ENCODE results near the gene SMG5.

Gene SMG5

DNA sequence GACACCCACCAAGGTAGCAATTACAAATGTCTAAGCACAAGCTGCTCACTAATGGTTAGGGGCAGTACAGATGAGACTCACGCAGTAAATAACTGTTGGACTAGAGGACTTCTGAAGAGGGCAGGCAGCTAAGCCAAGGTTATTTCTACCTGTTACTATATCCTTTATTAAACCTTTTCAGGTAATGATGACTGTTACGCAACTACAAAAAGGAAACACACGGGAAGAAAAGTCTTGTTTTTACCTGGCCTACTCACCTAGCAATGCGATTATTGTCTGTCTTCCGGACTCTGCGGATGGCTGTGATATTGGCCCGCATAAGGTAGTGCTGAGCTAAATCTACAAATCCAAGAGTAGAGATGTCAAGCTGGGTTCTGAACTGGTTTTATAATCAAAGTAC is 34.3 kb upstream of the SMG5 start:
- TF ChIP-seq CTCF (IDR thresholded peaks at IDR 0.05; ENCODE audit: low read length), result no peak
- TF ChIP-seq EZH2 (optimal IDR thresholded peaks at IDR 0.05; ENCODE audit: low read depth, low read length), result no peak
- TF ChIP-seq EZH2phosphoT487 (IDR thresholded peaks at IDR 0.05; ENCODE audit: low read length), result no peak
- Histone ChIP-seq H3K4me2 (ENCODE audit: low read depth, low read length) (no peak overlapping the region), H3F3A (ENCODE audit: insufficient read depth, low read length) (peaks cover 6% of the 10 kb centered on the region), H3K9me2 (replicated peaks; ENCODE audit: insufficient read depth, low read length) (no peaks in the 10 kb centered on the region), H3K27me3 (replicated peaks; ENCODE audit: insufficient read depth, low read length) (no peaks in the 10 kb centered on the region), H3K4me1 (ENCODE audit: low read length) (no peaks in the 10 kb centered on the region), H2AFZ (ENCODE audit: low read length) (no peak overlapping the region), H3K79me2 (ENCODE audit: low read length) (peaks cover 35% of the 10 kb centered on the region), H3K9ac (ENCODE audit: low read length) (no peak overlapping the region), H4K20me1 (ENCODE audit: insufficient read depth, low read length) (no peaks in the 10 kb centered on the region), H3K4me3 (ENCODE audit: low read length) (no peak overlapping the region), H3K36me3 (replicated peaks; ENCODE audit: insufficient read depth, low read length) (peaks cover 58% of the 10 kb centered on the region), H3K9me3 (replicated peaks; ENCODE audit: insufficient read depth, low read length) (no peaks in the 10 kb centered on the region), H3K27ac (ENCODE audit: low read length) (no peak overlapping the region)
- DNase-seq, result no peak

DNA sequence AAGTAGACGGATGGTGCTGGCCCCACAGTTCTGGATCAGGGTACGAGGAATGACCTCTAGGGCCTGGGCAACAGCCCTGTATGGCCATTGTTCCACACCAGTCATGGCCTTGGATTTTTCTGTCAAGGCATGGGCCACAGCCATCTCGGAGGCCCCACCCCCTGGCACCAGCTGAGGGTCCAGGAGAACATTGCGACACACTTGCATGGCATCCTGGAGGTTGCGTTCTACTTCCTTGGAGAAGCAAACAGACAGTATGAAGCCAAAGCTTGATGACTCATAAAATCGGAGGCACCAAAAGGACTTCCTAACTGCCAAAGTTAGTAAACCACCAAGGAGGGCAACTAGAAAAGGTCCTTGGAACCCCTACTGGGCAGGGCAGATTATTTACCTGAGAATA is 28.3 kb upstream of the SMG5 start:
- Histone ChIP-seq H3K4me3 (ENCODE audit: low read length) (no peak overlapping the region), H3F3A (ENCODE audit: insufficient read depth, low read length) (peaks cover 6% of the 10 kb centered on the region; the same call in 1 of the 2 replicates), H4K20me1 (ENCODE audit: insufficient read depth, low read length) (no peaks in the 10 kb centered on the region), H3K4me2 (ENCODE audit: low read depth, low read length) (no peak overlapping the region), H3K9me3 (replicated peaks; ENCODE audit: insufficient read depth, low read length) (no peaks in the 10 kb centered on the region), H3K36me3 (replicated peaks; ENCODE audit: insufficient read depth, low read length) (peaks cover 37% of the 10 kb centered on the region), H3K27ac (ENCODE audit: low read length) (no peak overlapping the region), H3K27me3 (replicated peaks; ENCODE audit: insufficient read depth, low read length) (no peaks in the 10 kb centered on the region), H2AFZ (ENCODE audit: low read length) (no peak overlapping the region), H3K9ac (ENCODE audit: low read length) (no peak overlapping the region), H3K9me2 (replicated peaks; ENCODE audit: insufficient read depth, low read length) (no peaks in the 10 kb centered on the region), H3K4me1 (ENCODE audit: low read length) (no peaks in the 10 kb centered on the region), H3K79me2 (ENCODE audit: low read length) (peaks cover 9% of the 10 kb centered on the region; the same call in 1 of the 2 replicates)
- DNase-seq, result no peak
- no peak for TF ChIP-seq CTCF (IDR thresholded peaks at IDR 0.05; ENCODE audit: low read length)
- TF ChIP-seq EZH2 (optimal IDR thresholded peaks at IDR 0.05; ENCODE audit: low read depth, low read length), result no peak
- no peak for TF ChIP-seq EZH2phosphoT487 (IDR thresholded peaks at IDR 0.05; ENCODE audit: low read length)

GRCh38 chr1:156308078-156308477 is 25.5 kb upstream of the SMG5 start:
- H3F3A ChIP-seq (ENCODE audit: insufficient read depth, low read length), result peaks cover 6% of the 10 kb centered on the region; the same call in 1 of the 2 replicates
- H3K9me2 ChIP-seq (replicated peaks; ENCODE audit: insufficient read depth, low read length), result no peaks in the 10 kb centered on the region
- no peak overlapping the region for H2AFZ ChIP-seq (ENCODE audit: low read length)
- H3K36me3 ChIP-seq (replicated peaks; ENCODE audit: insufficient read depth, low read length), result peaks cover 26% of the 10 kb centered on the region; the same call in 1 of the 2 replicates
- H3K27me3 ChIP-seq (replicated peaks; ENCODE audit: insufficient read depth, low read length), result no peaks in the 10 kb centered on the region
- no peaks in the 10 kb centered on the region for H3K9me3 ChIP-seq (replicated peaks; ENCODE audit: insufficient read depth, low read length)
- no peak overlapping the region for H3K9ac ChIP-seq (ENCODE audit: low read length)
- peaks cover 5% of the 10 kb centered on the region; the same call in 1 of the 2 replicates for H3K79me2 ChIP-seq (ENCODE audit: low read length)
- TF ChIP-seq CTCF (IDR thresholded peaks at IDR 0.05; ENCODE audit: low read length) (no peak), EZH2phosphoT487 (IDR thresholded peaks at IDR 0.05; ENCODE audit: low read length) (no peak), EZH2 (optimal IDR thresholded peaks at IDR 0.05; ENCODE audit: low read depth, low read length) (no peak)
- no peak overlapping the region for H3K4me3 ChIP-seq (ENCODE audit: low read length)
- DNase-seq, result no peak
- no peaks in the 10 kb centered on the region for H4K20me1 ChIP-seq (ENCODE audit: insufficient read depth, low read length)
- no peaks in the 10 kb centered on the region for H3K4me1 ChIP-seq (ENCODE audit: low read length)
- no peak overlapping the region for H3K27ac ChIP-seq (ENCODE audit: low read length)
- H3K4me2 ChIP-seq (ENCODE audit: low read depth, low read length), result no peak overlapping the region

Measured in MM.1S (cell line).